ENCODE results near the gene EIF3F. TPM values are rescaled to one million over a fixed set of nuclear protein-coding genes. Genes with fewer than 3 reads are reported as not detected.

The EIF3F gene
- total RNA-seq, 2 experiments from 2014 or later, result 270 to 289 TPM

DNA sequence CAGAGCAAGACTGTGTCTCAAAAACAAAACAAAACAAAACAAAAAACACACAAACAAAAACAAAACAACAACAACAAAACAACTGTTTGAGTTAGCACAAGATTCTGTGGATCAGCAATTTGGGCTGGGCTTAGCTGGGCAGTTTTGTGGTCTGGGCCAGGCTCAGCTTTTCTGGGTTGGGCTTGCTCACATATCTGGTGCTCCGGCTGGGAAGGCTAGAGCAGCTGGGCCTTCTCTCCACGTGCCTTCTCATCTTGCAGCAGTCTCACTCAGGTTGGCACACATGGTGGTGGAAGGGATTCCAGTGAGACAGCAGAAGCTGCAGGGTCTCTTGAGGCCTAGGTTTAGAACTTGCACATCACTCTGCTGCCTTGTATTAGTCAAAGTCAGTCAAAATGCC is 35.7 kb downstream of the EIF3F start:
- Mint-ChIP-seq H3K4me3 (no peak overlapping the region), H3K36me3 (ENCODE audit: low read depth) (no peaks in the 10 kb centered on the region), H3K9me3 (ENCODE audit: low read depth) (no peaks in the 10 kb centered on the region), H3K4me1 (peaks cover 10% of the 10 kb centered on the region), H3K27me3 (peaks cover 22% of the 10 kb centered on the region), H3K27ac (no peak overlapping the region)
- CTCF ChIA-PET, result interaction anchor here (0.6 to 3.2 kb wide), 2 partner anchors 11 to 1730 kb away, joined by 3 to 20 read pairs; no protein-coding TSS in a partner anchor
- ATAC-seq, result no peak
- POLR2A ChIA-PET, result no interaction called here
- no peak for DNase-seq
- intact Hi-C loops (cut with DNase I, micrococcal nuclease), result no loop called here

DNA sequence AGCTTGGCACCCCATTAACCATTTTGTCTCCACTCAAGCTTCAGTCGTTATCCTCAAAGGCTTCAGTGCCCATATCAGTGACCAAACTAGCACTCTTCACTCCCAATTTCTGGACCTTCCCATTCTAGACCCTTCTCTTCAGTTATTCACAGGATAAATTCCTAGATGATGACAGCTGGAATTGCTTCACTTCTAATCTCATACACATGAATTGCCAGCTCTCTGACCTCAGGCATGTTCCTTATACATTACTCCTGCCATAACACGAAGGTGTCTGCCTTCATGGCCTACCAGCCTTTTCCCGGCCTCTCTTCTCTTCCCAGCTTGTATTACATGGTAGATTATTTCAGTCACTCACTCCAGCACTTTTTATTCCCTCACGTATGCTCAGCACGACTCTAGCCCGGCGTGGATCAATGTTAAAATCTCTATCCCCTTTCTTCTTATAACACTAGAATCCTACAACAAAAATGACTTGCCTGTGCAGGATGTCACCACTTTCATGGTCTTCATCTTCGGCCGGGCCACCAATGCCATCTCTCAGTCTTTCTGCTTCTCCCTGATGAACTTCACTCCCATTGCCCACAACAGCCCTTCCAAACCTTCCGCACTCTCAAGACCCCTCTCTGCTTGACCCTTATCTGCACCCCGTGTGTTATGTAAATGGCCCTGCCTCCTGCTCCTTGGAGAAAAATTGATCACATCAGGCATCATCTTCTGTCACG is 36.9 kb downstream of the EIF3F start:
- ATAC-seq (no peak), DNase-seq (no peak)
- Mint-ChIP-seq H3K36me3 (ENCODE audit: low read depth) (no peaks in the 10 kb centered on the region), H3K9me3 (ENCODE audit: low read depth) (no peaks in the 10 kb centered on the region), H3K4me1 (peaks cover 8% of the 10 kb centered on the region), H3K4me3 (no peak overlapping the region), H3K27ac (no peak overlapping the region), H3K27me3 (peaks cover 17% of the 10 kb centered on the region)
- ChIA-PET CTCF (interaction anchor here (0.6 kb wide), 1 partner anchor 13 kb away, joined by 3 read pairs; no protein-coding TSS in a partner anchor), POLR2A (no interaction called here)
- intact Hi-C loops (cut with DNase I, micrococcal nuclease), result no loop called here

DNA sequence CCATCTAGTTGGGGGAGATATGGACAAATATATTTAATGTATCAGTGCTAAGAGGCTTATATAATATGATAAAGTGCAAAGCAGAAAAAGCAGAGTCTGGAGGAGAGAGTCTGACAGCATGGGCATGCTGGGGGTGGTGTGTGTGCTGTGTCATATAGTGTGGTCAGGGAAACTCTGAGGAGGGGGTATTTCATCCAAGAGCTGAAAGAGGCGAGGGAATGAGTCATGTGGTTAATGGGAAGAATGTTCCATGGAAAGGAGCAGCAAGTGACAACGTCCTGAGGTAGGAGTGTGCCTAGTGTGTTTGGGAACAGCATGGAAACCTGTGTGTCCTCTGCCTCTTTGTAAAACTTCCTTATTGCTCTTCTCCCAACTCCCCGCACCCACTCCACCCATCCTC is 38.0 kb downstream of the EIF3F start:
- intact Hi-C loops (cut with DNase I, micrococcal nuclease), result no loop called here
- H3K4me1 Mint-ChIP-seq, result peaks cover 5% of the 10 kb centered on the region

DNA sequence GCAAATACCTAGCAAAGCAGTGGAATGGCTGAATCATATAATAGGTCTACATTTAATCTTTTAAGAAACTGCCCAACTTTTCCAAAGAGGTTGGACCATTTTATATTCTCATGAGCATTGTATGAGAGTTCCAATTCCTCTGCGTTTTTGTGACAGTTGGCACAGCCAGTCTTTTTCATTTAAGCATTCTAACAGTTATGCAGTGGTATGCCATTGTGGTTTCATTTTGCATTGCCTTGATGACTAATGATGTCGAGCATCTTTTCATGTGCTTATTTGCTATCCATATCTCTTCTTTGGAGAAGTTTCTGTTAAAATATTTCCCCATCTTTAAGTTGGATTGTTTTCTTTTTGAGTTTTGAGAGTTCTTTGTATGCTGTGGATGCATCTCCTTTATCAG is 38.7 kb downstream of the EIF3F start:
- ATAC-seq, result peak; percentile 60
- no peaks in the 10 kb centered on the region for H3K4me1 Mint-ChIP-seq
- CTCF ChIA-PET, result no interaction called here

More for the DNA sequence above, 38.0 kb downstream of the EIF3F start:
- peaks cover 22% of the 10 kb centered on the region for H3K27me3 Mint-ChIP-seq
- H3K4me3 Mint-ChIP-seq, result no peak overlapping the region
- no peaks in the 10 kb centered on the region for H3K9me3 Mint-ChIP-seq (ENCODE audit: low read depth)
- ATAC-seq (no peak), DNase-seq (no peak)
- no peak overlapping the region for H3K27ac Mint-ChIP-seq
- H3K36me3 Mint-ChIP-seq (ENCODE audit: low read depth), result no peaks in the 10 kb centered on the region
- POLR2A ChIA-PET, result no interaction called here
- CTCF ChIA-PET, result no interaction called here

DNA sequence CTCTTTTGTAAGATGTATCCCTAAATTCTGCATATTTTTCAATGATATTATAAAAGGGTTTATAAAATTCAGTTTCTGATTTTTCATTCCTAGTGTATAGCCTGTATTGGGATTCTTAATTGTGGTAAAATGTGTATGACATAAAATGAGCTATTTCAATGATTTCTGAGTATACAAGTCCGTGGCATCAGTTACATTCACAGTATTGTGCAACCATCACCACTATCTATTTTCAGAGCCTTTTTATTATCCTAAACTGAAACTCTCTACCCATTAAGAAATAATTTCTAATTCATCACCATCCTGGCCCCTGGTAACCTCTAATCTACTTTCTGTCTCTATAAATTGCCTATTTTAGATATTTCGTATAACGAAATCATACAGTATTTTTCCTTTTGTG is 39.8 kb downstream of the EIF3F start:
- Mint-ChIP-seq H3K4me3 (no peak overlapping the region), H3K27ac (no peak overlapping the region), H3K9me3 (ENCODE audit: low read depth) (no peaks in the 10 kb centered on the region), H3K36me3 (ENCODE audit: low read depth) (no peaks in the 10 kb centered on the region), H3K27me3 (peaks cover 14% of the 10 kb centered on the region), H3K4me1 (no peaks in the 10 kb centered on the region)
- ChIA-PET POLR2A (no interaction called here), CTCF (interaction anchor here (0.7 kb wide), 1 partner anchor 18 kb away, joined by 3 read pairs; no protein-coding TSS in a partner anchor)
- DNase-seq (no peak), ATAC-seq (no peak)
- intact Hi-C loops (cut with DNase I, micrococcal nuclease), result no loop called here

More for the DNA sequence above, 38.7 kb downstream of the EIF3F start:
- Mint-ChIP-seq H3K27ac (no peak overlapping the region), H3K36me3 (ENCODE audit: low read depth) (no peaks in the 10 kb centered on the region), H3K9me3 (ENCODE audit: low read depth) (no peaks in the 10 kb centered on the region), H3K4me3 (no peak overlapping the region), H3K27me3 (peaks cover 16% of the 10 kb centered on the region)
- intact Hi-C loops (cut with DNase I, micrococcal nuclease), result no loop called here
- DNase-seq, result no peak
- POLR2A ChIA-PET, result no interaction called here

DNA sequence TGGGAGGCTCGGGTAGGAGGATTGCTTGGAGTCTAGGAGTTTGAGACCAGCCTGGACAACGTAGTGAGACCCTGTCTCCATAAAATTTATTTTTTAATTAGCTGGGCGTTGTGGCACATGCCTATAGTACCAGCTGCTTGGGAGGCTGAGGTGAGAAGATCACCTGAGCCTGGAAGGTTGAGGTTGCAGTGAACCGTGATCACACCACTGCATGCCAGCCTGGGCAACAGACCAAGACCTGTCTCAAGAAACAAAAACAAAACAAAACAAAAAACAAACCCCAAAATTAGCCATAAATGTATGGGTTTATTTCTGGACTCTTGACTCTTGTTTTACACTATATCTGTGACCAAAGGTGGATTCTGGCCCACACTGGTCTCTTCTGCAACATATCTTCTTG is 41.6 kb downstream of the EIF3F start:
- H3K27ac Mint-ChIP-seq, result no peak overlapping the region
- DNase-seq, result no peak
- ChIA-PET CTCF (interaction anchor here (1.4 to 1.7 kb wide), 3 partner anchors 16 to 71 kb away, joined by 3 to 4 read pairs (median 4); no protein-coding TSS in a partner anchor), POLR2A (no interaction called here)
- peaks cover 17% of the 10 kb centered on the region for H3K27me3 Mint-ChIP-seq
- no peaks in the 10 kb centered on the region for H3K9me3 Mint-ChIP-seq (ENCODE audit: low read depth)
- intact Hi-C loops (cut with DNase I, micrococcal nuclease), result no loop called here
- H3K36me3 Mint-ChIP-seq (ENCODE audit: low read depth), result no peaks in the 10 kb centered on the region
- H3K4me3 Mint-ChIP-seq, result no peak overlapping the region
- H3K4me1 Mint-ChIP-seq, result peaks cover 2% of the 10 kb centered on the region
- ATAC-seq, result no peak

DNA sequence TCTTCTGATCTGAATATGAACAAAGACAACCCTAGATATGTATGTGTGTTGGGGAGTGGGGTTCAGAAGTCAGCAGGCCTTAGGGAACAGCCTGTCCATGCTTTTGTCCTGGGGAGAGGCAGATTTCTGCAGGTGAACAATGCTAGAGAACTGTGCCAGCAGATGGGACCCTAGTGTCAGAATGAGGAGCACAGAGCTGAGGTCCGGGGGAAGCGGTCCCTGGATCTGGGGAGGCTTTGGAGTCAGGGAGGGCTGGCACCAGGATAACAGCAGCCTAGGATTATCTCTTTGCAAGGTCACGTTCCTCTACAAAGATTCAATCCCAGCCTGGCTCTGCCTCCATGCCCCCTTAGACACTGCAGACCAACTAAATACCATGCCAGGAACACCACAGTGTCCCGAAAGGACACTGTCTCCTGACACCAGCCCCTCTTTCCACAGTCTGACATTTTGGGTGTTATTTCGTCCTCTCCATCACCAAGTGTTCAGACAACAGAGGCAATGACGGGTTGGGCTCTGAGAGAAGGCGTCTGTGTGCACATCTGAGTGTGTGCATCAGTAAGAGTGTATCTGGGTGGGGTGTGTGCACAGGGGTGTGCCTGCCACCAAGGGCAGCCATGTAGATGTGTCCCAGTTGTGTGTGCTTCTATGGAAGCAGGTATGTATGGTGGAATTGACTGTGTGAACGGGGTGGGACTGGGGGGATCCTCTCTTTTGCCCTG is 43.5 kb downstream of the EIF3F start:
- intact Hi-C loops (cut with DNase I, micrococcal nuclease), result no loop called here
- Mint-ChIP-seq H3K36me3 (ENCODE audit: low read depth) (no peaks in the 10 kb centered on the region), H3K27ac (no peak overlapping the region), H3K4me1 (peaks cover 2% of the 10 kb centered on the region), H3K9me3 (ENCODE audit: low read depth) (no peaks in the 10 kb centered on the region), H3K4me3 (no peak overlapping the region), H3K27me3 (peaks cover 17% of the 10 kb centered on the region)
- CTCF ChIA-PET, result interaction anchor here (0.7 to 1.3 kb wide), 5 partner anchors 23 to 69 kb away, joined by 3 to 6 read pairs (median 3); partner anchors contain the start of gene EIF3F
- no peak for DNase-seq
- POLR2A ChIA-PET, result no interaction called here
- no peak for ATAC-seq

DNA sequence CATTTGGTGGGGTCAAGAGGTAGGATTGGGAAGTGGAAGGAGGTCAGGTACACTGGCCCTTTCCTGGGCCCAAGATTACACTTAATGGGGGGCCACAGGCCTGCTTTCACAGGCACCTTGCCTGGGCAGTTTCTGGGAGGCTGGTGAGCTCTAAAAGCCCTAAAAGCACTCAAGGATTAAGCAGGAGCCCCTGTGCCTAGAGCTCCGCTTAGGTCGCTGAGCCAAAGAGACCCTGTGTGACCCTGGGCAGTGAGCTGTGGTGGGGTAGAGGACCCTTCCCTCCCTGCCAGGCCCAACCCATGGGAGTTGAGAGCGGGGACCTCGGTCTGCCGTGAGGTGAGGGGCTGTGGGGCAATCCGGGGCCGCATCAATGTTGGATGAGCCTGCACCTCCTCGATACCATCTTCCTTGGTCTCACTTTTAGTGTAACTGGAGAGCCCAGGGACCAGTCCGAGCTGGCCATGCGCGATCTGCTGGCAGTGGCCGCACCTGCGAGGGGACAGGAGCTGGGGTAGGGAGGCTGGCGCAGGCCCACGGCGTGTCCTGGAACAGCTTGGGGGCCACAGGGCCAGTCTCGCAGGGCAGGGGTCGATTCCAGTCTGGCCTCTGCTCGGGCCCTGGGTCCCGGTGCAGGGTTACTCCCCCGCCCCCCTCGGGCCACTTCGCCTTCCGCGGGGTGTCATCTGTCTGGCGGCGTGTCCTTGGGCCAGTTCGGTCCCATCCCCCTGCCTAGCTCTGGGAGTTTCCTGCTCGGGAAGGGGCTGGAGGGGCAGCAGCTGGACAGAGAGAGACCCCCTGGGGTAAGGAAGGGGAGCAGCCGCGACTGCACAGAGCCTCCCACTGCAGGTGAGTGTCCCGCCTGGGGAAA is 44.3 kb downstream of the EIF3F start:
- Mint-ChIP-seq H3K4me1 (peaks cover 2% of the 10 kb centered on the region), H3K27me3 (peaks cover 17% of the 10 kb centered on the region), H3K4me3 (no peak overlapping the region), H3K27ac (no peak overlapping the region), H3K36me3 (ENCODE audit: low read depth) (no peaks in the 10 kb centered on the region), H3K9me3 (ENCODE audit: low read depth) (no peaks in the 10 kb centered on the region)
- DNase-seq, result no peak
- ChIA-PET CTCF (interaction anchor here (0.6 to 1.0 kb wide), 4 partner anchors 23 to 1727 kb away, joined by 3 to 6 read pairs (median 3); no protein-coding TSS in a partner anchor), POLR2A (no interaction called here)
- intact Hi-C loops (cut with DNase I, micrococcal nuclease), result loop anchor here in 1 of 2 experiments (2.0 kb wide), 3 partner anchors 25 to 67 kb away; no protein-coding TSS in a partner anchor
- ATAC-seq, result no peak

DNA sequence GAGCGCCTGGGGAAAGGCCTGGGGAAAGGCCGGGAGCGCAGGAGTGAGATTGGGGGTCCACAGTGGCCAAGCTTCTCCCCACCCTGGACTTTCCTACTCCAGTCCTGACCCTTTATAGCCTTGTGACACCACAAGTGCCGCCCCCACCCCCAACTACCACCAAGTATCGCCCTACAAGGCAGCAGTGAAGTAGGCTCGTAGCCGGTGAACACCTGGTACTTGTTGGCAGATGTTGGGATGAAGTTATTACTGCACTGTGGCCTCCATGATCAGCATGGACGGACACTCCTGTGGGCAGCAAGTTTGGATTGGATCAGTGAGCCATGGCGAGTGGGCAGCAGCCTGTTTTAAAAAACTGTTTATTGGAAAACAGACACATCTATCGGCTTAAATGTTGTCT is 45.0 kb downstream of the EIF3F start:
- H3K9me3 Mint-ChIP-seq (ENCODE audit: low read depth), result no peaks in the 10 kb centered on the region
- intact Hi-C loops (cut with DNase I, micrococcal nuclease), result loop anchor here in 1 of 2 experiments (2.0 kb wide), 3 partner anchors 25 to 67 kb away; no protein-coding TSS in a partner anchor

DNA sequence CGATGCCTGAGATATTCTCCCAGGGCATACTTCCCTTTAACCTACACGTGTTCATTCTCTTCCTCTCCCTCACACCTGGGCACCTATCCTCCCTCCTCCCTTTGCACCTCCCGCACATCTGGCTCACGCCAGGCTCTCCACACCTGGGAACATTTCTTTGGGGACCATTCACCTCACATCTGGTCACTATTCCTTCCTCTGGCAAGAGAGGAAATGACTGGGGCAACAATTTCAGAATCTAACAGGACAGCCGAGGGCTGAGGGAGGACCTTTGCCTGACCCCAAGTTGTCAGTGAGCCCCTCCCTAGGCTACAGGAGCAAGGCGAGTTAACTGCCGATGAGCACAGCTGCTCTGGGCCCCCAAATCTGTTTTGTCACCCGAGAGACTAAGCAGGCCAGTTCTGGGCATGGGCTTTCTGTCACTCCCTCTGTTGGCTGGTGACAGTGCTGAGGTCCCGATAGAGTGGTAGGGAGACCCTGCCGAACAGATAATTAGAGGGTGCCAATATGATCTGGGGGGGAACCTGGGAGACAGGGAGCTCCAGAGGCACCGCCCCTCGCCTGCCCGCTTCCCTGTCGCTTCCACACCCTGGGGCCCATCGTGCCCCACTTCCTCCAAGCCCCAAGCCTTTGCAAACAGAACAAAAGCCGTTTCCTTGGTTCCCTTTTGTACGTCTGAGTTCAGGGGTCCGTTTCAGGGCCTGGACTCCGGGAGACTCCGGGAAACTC is 45.6 kb downstream of the EIF3F start:
- peaks cover 20% of the 10 kb centered on the region for H3K27me3 Mint-ChIP-seq
- intact Hi-C loops (cut with DNase I, micrococcal nuclease), result loop anchor here (1.0 to 2.0 kb wide), 6 partner anchors 26 to 67 kb away; no protein-coding TSS in a partner anchor

More for the DNA sequence above, 45.0 kb downstream of the EIF3F start:
- H3K27ac Mint-ChIP-seq, result no peak overlapping the region
- CTCF ChIA-PET, result interaction anchor here (0.6 to 8.3 kb wide), 8 partner anchors 10 to 1726 kb away, joined by 3 to 86 read pairs (median 12); no protein-coding TSS in a partner anchor
- H3K4me1 Mint-ChIP-seq, result peaks cover 2% of the 10 kb centered on the region
- peaks cover 20% of the 10 kb centered on the region for H3K27me3 Mint-ChIP-seq
- no peaks in the 10 kb centered on the region for H3K36me3 Mint-ChIP-seq (ENCODE audit: low read depth)
- DNase-seq (no peak), ATAC-seq (no peak)
- no peak overlapping the region for H3K4me3 Mint-ChIP-seq
- POLR2A ChIA-PET, result no interaction called here

More for the DNA sequence above, 45.6 kb downstream of the EIF3F start:
- Mint-ChIP-seq H3K36me3 (ENCODE audit: low read depth) (no peaks in the 10 kb centered on the region), H3K4me3 (no peak overlapping the region), H3K27ac (no peak overlapping the region), H3K9me3 (ENCODE audit: low read depth) (no peaks in the 10 kb centered on the region), H3K4me1 (peaks cover 2% of the 10 kb centered on the region)
- ATAC-seq, result no peak
- CTCF ChIA-PET, result interaction anchor here (0.5 to 8.3 kb wide), 32 partner anchors 10 to 535 kb away, joined by 3 to 86 read pairs (median 5); partner anchors contain the start of gene EIF3F
- no peak for DNase-seq
- POLR2A ChIA-PET, result no interaction called here

Data from activated CD4-positive, alpha-beta T cell treated with anti-CD3 and anti-CD28 coated beads for 36 hours (primary cell).